Peyer's patch (tissue), 4 donors: Measurements from ENCODE around the gene TEX29. TPM values are rescaled to one million over a fixed set of nuclear protein-coding genes. Genes with fewer than 3 reads are reported as not detected.

ENCODE experiments used
- DNase-seq, 3 donors: peaks; one replicate each; pipeline ENCODE4 v3.0.0-alpha.2; 2017 to 2019
- H3K27ac ChIP-seq, 4 donors: fragments of 200-600 bp; sonication (generic); one replicate each; pipeline ENCODE4 v1.5.1; 2016 to 2019
- H3K27me3 ChIP-seq, 2 donors: fragments of 200-600 bp; sonication (generic); one replicate each; pipeline ENCODE4 v1.5.1; 2019
- H3K36me3 ChIP-seq, 3 donors: fragments of 200-600 bp; sonication (generic); one replicate each; pipeline ENCODE4 v1.5.1; 2016 to 2019
- H3K4me1 ChIP-seq, 4 donors: fragments of 200-600 bp; sonication (generic); one replicate each; pipeline ENCODE4 v1.5.1; 2016 to 2019
- H3K4me3 ChIP-seq, 4 donors: fragments of 200-600 bp; sonication (generic); 1 replicate in 3 of 4; 2 replicates in 1 of 4; pipeline ENCODE4 v1.5.1; 2016 to 2019; ENCODE audit warnings: mild to moderate bottlenecking in 1 of 4
- H3K9me3 ChIP-seq, 4 donors: fragments of 200-600 bp; sonication (generic); one replicate each; pipeline ENCODE4 v1.5.1; 2016 to 2019; ENCODE audit warnings: mild to moderate bottlenecking in 1 of 4
- CTCF ChIP-seq, 6 experiments: fragments of 450-650 bp in 4 of 6; fragments of 200-600 bp in 2 of 6; sonication (generic) in 1 of 6; IDR thresholded peaks; one replicate each; pipeline ENCODE4 v1.5.1; 2017 to 2019; ENCODE audit warnings: antibody characterized with exemption in 6 of 6, mild to moderate bottlenecking in 3 of 6, moderate library complexity in 1 of 6
- POLR2A ChIP-seq, 2 donors: fragments of 450-650 bp; IDR thresholded peaks; one replicate each; pipeline ENCODE4 v1.5.1; 2017; ENCODE audit warnings: antibody characterized with exemption in 2 of 2, mild to moderate bottlenecking in 2 of 2, moderate library complexity in 2 of 2
- total RNA-seq, 4 donors: library from RNA; depleted of rRNA; stranded (reverse); fragments of >200 nt; gene quantifications; one replicate each; pipeline ENCODE4 v1.1.0, GENCODE V29; 2016

The TEX29 gene
- total RNA-seq, 4 donors from 2014 or later, result not detected

GRCh38 chr13:111324736-111325135, 4.3 kb downstream of the TEX29 start:
- Histone ChIP-seq H3K9me3 (no peaks in the 10 kb centered on the region), H3K4me1 (no peaks in the 10 kb centered on the region), H3K27ac (no peak overlapping the region), H3K27me3 (no peaks in the 10 kb centered on the region), H3K36me3 (no peaks in the 10 kb centered on the region), H3K4me3 (no peak overlapping the region)
- DNase-seq, result peak in 1 of 3 donors; percentile 17
- TF ChIP-seq POLR2A (IDR thresholded peaks at IDR 0.05) (no peak), CTCF (IDR thresholded peaks at IDR 0.05) (no peak)

GRCh38 chr13:111325146-111325890, 4.9 kb downstream of the TEX29 start:
- H3K27me3 ChIP-seq, result no peaks in the 10 kb centered on the region
- no peaks in the 10 kb centered on the region for H3K36me3 ChIP-seq
- DNase-seq, result peak in 2 of 3 donors; percentile 33 to 36
- no peak overlapping the region for H3K27ac ChIP-seq
- TF ChIP-seq POLR2A (IDR thresholded peaks at IDR 0.05) (no peak), CTCF (IDR thresholded peaks at IDR 0.05) (no peak)
- no peak overlapping the region for H3K4me3 ChIP-seq
- no peaks in the 10 kb centered on the region for H3K4me1 ChIP-seq
- H3K9me3 ChIP-seq, result no peaks in the 10 kb centered on the region

GRCh38 chr13:111325941-111326620, 5.6 kb downstream of the TEX29 start:
- Histone ChIP-seq H3K27me3 (no peaks in the 10 kb centered on the region), H3K4me1 (no peaks in the 10 kb centered on the region), H3K36me3 (no peaks in the 10 kb centered on the region), H3K27ac (no peak overlapping the region), H3K4me3 (no peak overlapping the region), H3K9me3 (no peaks in the 10 kb centered on the region)
- TF ChIP-seq CTCF (IDR thresholded peaks at IDR 0.05) (no peak), POLR2A (IDR thresholded peaks at IDR 0.05) (no peak)
- DNase-seq, result peak in 1 of 3 donors; percentile 41

GRCh38 chr13:111326621-111326965, 6.2 kb downstream of the TEX29 start:
- Histone ChIP-seq H3K4me1 (no peaks in the 10 kb centered on the region), H3K27ac (no peak overlapping the region), H3K27me3 (no peaks in the 10 kb centered on the region), H3K36me3 (no peaks in the 10 kb centered on the region), H3K4me3 (no peak overlapping the region), H3K9me3 (no peaks in the 10 kb centered on the region)
- peak in 2 of 3 donors; percentile 24 to 38 for DNase-seq
- no peak for TF ChIP-seq POLR2A (IDR thresholded peaks at IDR 0.05)
- TF ChIP-seq CTCF (IDR thresholded peaks at IDR 0.05), result no peak

GRCh38 chr13:111326981-111327642, 6.7 kb downstream of the TEX29 start:
- Histone ChIP-seq H3K36me3 (no peaks in the 10 kb centered on the region), H3K4me3 (no peak overlapping the region), H3K9me3 (no peaks in the 10 kb centered on the region), H3K27me3 (no peaks in the 10 kb centered on the region), H3K4me1 (no peaks in the 10 kb centered on the region), H3K27ac (no peak overlapping the region)
- peak in 1 of 3 donors; percentile 31 for DNase-seq
- no peak for TF ChIP-seq POLR2A (IDR thresholded peaks at IDR 0.05)
- TF ChIP-seq CTCF (IDR thresholded peaks at IDR 0.05), result no peak
